A549 treated with ZK216348 at 1 μM for 4 hours (cell line): Measurements from ENCODE around the gene FOXD3. TPM values are rescaled to one million over a fixed set of nuclear protein-coding genes. Genes with fewer than 3 reads are reported as not detected.

ENCODE experiments used
- total RNA-seq: library from RNA; stranded (reverse); fragments of 200-300 nt; extraction: Qiagen RNA extraction; gene quantifications from 5 replicates; pipeline ENCODE4 v1.2.3, GENCODE V29; 2022; ENCODE audit warnings: low read depth

FOXD3 gene
- total RNA-seq, result 0.75 to 1.3 TPM (median 1.1 TPM) in 5 replicates

DNA sequence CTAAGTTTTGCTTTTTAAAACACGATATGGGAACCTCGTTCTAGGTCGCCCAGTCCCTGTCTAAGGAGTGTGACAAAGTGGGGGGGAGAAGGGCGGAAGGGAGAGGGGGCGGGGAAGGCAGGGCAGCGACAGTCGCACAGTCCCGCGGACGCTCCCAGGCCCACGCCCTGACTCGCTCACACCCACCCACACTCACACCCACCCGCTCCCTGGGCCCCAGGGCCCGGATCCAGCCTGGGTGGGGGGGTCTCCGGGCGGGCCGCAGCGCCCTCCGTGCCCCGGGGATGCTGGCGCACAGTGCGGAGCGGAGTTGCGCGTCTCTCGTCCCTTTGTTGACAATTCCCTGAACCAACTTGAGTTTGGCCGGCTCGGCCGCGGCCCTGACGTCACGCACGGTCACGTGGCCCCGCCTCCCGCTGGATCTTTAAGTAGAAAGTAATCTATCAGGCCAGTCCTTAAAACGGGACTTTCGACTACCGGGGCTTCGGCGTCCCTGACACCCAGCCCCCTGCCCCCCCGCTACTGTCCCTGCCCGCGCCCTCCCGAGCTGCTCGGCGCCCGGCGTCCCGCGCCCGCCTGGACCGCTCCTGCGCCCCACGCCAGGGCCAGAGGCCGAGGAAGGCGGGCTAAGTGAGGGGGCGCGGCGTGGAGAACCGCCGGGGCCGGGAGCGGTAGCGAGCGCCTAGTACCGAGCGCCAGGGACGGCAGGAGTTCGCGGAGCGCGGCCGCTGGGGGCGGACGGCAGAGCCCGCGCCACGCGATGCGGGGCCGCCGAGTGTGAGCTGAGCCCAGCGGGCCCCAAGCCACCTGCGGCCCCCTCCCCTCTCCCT is at the start of gene FOXD3:
Gene FOXD3, plus strand, starts transcription at position 454 of the 830 bp plus-strand sequence. CDS start 492 bp downstream, outside the sequence.

DNA sequence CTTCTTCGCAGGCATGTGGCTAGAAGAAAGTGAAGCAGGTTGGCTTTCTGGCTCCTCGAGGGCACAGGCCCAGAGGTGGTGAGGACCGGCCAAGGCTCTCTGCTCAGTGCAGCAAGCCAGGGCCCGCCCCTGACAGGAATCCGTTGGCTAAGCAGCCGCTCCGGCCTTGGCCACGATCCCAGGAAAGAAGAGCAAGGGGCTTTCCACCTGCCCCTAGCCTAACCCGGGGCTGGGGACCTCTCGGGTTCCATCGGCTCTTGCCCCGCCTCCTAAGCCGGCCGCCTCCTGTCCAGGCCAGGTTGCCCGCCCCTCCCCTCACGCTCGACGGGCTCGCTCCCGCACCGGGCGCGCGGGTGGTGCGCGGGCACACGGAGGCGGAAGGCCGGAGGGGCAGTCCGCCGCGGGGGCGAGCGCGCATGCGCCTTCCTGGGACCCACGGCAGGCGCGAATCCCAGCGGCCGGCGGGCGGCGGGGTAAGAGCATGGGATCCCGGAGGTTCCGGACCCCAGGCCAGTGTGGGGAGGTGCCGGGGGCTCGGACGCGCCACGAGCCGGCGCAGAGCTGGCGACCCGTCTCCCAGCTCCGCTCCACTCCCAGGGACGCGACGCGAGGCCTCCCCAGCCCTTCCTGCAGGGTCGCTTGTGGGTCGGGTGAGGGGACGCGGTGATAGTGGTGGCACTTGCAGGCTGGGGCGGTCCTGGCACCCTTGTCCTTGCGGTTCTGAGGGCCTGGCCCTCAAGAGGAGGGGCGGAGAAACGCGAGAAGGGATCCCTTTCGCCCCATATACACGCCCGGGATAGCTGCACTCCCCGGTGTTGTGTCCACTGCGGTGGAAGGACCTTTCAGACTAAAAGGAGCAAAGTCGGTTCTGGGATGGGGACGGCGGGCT is 45.1 kb downstream of the FOXD3 start, which contains the start of gene ALG6:
Gene ALG6, plus strand, starts transcription at position 413 of the 889 bp plus-strand sequence. CDS start 3,351 bp downstream, outside the sequence.

Other genes starting within 250 kb of the FOXD3 start
- 3.3 to 6.9 TPM (median 6.3 TPM) in 5 replicates for gene ALG6, start 45.1 kb downstream of the FOXD3 start, total RNA-seq
- gene ITGB3BP, start 200.7 kb downstream of the FOXD3 start, total RNA-seq, result 15.2 to 30.5 TPM (median 24.1 TPM) in 5 replicates
- 1.5 to 3.0 TPM (median 2.8 TPM) in 5 replicates for gene EFCAB7, start 201.0 kb downstream of the FOXD3 start, total RNA-seq